Stimulated activated CD8-positive, alpha-beta memory T cell treated with anti-CD3 and anti-CD28 coated beads, Interleukin-2, amount 100 ng/mL, for 48 hours (primary cell): ENCODE measurements around the gene PARM1.

Experiments used
- DNase-seq, 2 donors: peaks; one replicate each; pipeline ENCODE4 v3.0.0-alpha.2; 2020; ENCODE audit warnings: low read depth in 2 of 2

The PARM1 gene

GRCh38 chr4:75081561-75081960 lies 148.6 kb downstream of the PARM1 start:
- DNase-seq: no peak

GRCh38 chr4:75087416-75087815 lies 154.5 kb downstream of the PARM1 start:
- DNase-seq: no peak

- DNase-seq: no peak
Observed at GRCh38 chr4:75087865-75088264, 154.9 kb downstream of the PARM1 start.

- no peak for DNase-seq
Observed at GRCh38 chr4:75089206-75089605, 156.3 kb downstream of the PARM1 start.

GRCh38 chr4:75099321-75099720 lies 166.4 kb downstream of the PARM1 start:
- DNase-seq: no peak
